HL-60/S4 treated with retinoic acid at 250 ng/mL for 4 days and 3 days (cell line): Measurements from ENCODE around the gene ORAI2.
"Not testable (repeated sequence)": the region's sequence is repeated elsewhere in the genome, so short reads cannot be mapped to it uniquely, and the experiment has no call there.

Experiments used
- in situ Hi-C: fragments of 300-500 bp; cut with MboI; formaldehyde crosslinking; loops from 2 replicates; pipeline ENCODE4 v1.7.0; 2022; ENCODE audit warnings: low sequenced_read_pairs

ORAI2 gene

GRCh38 chr7:102433219-102434038, at the start of gene ORAI2:
Gene ORAI2 (plus strand): TSS chr7:102433575. CDS start chr7:102438957, 5,382 bp downstream.
- in situ Hi-C loops: no loop called here

- in situ Hi-C loops: loop anchor here (25.0 kb wide), 1 partner anchor 850 kb away; no protein-coding TSS in a partner anchor
These were observed 46.3 kb upstream of the ORAI2 start for GRCh38 chr7:102387064-102387463.

DNA sequence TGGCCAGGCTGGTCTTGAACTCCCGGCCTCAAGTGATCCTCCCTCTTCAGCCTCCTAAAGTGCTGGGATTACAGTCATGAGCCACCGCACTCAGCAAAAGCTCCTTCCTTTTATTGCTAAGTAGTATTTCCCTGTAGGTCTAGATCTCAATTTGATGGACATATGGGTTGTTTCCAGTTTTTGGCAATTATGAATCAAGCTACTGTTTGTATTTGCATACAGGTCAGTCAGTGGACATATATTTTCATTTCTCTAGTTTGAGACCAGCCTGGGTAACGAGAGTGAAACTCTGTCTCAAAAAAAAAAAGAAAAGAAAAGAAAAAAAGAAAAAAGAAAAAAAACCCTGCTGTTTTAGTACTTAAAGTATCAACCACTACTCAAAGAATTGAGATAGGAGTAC, 43.6 kb upstream of the ORAI2 start:
- in situ Hi-C loops: loop anchor here (5.0 to 25.0 kb wide), 2 partner anchors 108 to 853 kb away; no protein-coding TSS in a partner anchor

DNA sequence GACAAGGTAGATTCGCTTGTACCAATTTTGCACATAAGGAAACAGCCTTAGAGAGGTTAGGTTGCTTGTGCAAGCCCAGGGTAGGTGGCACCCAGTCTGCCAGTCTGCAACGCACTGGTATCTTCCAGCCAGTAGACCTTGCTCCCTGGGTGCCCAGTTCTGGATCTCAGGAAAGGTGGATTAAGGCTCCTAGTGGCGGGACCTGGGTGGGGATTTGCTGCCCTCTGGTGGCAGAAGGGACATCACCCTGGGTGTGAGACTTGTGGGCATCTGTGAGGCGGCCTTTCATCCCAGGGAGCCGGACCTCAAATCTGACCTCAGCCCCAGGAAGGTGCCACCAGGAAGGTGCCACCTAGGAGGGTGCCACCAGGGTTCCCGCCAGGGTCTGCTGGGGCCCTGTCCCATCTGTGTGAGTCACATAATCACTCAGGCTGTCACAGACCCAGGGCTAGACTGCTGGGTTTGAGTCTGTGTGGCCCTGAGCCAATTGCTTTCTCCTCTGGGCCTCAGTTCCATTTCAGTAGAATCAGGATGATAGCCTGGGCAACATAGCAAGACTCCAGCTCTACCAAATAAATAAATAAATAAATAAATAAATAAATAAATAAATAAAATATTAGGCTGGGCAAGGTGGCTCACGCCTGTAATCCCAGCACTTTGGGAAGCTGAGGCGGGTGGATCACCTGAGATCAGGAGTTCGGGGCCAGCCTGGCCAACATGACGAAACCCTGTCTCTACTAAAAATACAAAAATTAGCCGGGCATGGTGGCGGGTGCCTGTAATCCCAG, 42.5 kb upstream of the ORAI2 start:
- in situ Hi-C loops: loop anchor here (5.0 to 25.0 kb wide), 2 partner anchors 109 to 854 kb away; no protein-coding TSS in a partner anchor

DNA sequence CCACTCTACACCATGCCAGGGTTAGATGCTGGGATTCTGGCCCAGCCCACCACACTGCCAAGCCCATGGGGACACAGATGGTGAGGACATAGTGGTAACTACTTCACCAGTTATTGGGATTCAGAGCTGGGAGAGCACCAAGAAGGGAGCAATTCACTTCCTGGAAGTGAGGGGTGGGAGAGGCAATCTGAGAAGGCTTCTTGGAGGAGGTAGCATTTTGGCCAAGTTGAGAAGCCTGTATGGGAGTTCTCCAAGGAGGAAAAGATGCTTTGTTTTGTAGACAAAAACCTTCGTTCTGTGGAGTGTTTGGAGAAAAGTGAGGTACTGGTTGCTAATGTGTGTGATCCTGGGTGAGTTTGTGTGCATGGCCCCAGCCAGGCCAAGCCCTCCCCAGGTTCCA, 41.0 kb upstream of the ORAI2 start:
- in situ Hi-C loops: loop anchor here (5.0 to 25.0 kb wide), 2 partner anchors 110 to 855 kb away; no protein-coding TSS in a partner anchor

DNA sequence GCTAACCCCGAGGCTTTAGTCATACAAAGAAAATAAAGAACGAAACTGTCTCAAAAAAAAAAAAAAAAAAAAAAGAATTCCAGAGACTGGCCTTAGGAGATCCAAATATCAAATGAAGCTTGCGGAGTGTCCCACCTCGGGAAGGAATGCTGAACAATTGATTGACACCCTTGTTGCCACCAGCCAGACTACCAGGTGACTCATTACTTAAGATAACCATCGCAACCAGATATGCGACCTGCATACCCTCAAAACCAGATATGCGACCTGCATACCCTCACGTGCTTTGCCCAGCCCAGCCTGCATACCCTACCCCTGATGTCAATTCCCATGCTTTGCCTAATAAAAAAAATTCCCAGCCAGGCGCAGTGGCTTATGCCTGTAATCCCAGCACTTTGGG, 39.9 kb upstream of the ORAI2 start:
- in situ Hi-C loops: loop anchor here (5.0 to 25.0 kb wide), 2 partner anchors 111 to 856 kb away; no protein-coding TSS in a partner anchor

DNA sequence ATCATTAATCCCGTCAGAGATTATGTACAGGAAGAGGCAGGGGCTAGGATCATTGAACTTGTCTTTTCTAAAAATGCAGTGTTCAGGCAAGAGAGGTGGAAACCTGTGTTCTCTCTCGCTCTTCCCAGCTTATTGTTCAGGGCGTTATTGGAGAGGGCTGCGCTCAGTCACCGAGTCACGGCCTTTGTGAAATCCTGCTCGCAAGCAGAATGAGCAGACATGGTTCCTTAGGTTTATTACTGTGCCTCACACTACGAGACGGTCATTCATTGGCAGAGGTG, 37.8 kb upstream of the ORAI2 start:
- in situ Hi-C loops: loop anchor here (25.0 kb wide), 1 partner anchor 858 kb away; no protein-coding TSS in a partner anchor

- in situ Hi-C loops: loop anchor here (25.0 kb wide), 1 partner anchor 859 kb away; no protein-coding TSS in a partner anchor
These were observed 37.3 kb upstream of the ORAI2 start, which contains the start of gene PRKRIP1 for GRCh38 chr7:102395873-102396709. Gene PRKRIP1 (plus strand): TSS chr7:102396363. CDS start chr7:102396412, 49 bp downstream.

DNA sequence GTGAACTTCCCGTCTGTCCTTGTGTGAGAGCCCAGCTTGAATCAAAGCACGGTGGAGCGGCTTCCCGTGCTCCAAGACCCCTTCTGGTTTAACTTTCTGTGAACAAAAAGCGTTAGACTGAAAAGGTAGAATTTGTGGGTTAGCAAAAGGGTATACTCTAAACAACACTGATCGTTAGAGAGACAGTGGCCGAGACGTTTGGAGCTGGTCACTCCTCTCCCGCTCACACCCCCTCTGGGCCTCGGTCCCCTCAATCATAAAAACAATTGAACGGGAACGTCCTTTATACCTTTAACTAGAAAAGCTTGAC, 36.7 kb upstream of the ORAI2 start:
- in situ Hi-C loops: loop anchor here (25.0 kb wide), 1 partner anchor 859 kb away; no protein-coding TSS in a partner anchor

DNA sequence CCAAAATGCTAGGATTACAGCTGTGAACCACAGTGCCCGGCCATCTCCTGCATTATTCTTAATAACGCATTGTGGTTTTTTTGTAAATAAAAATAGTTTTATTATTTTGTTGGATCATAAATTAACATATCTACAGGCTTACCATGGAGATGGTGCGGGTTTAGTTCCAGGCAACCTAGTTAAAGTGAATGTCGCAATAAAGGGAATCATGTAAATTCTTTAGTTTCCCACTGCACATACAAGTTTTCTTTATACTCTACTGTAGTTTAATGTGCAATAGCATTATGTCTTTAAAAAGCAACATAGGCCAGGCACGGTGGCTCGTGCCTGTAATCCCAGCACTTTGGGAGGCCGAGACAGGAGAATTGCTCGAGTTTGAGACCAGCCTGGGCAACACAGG, 34.8 kb upstream of the ORAI2 start:
- in situ Hi-C loops: loop anchor here (25.0 kb wide), 1 partner anchor 861 kb away; no protein-coding TSS in a partner anchor

DNA sequence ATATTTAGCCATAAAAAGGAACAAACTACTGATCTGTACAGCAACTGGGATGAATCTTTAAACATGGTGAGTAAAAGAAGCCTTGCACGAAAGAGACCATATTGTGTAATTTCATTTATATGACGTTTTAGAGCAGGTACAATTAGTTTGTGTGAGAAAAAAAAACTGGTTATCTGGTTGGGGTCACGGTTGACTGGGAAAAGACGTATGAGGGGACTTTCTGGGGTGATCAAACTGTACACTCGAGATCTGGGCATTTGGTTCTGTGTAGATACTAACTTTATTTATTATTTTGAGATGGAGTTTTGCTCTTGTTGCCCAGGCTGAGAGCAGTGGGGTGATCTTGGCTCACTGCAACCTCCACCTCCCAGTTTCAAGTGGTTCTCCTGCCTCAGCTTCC, 33.0 kb upstream of the ORAI2 start:
- in situ Hi-C loops: no loop called here

DNA sequence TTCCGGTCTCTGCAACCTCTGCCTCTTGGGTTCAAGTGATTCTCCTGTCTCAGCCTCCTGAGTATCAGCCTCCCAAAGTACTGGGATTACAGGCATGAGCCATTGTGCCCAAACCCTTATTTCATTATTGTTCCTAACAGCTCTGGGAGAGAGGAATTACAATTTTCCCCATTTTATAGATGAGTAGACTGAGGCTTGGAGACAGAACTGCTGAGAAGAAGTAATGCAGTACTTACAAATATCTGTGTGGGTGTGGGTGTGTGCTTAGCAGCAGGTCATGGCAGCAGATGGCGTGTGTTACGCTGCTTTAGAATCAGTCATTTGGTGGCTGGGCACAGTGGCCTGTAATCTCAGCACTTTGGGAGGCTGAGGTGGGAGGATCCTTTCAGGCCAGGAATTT, 29.8 kb upstream of the ORAI2 start:
- in situ Hi-C loops: no loop called here

DNA sequence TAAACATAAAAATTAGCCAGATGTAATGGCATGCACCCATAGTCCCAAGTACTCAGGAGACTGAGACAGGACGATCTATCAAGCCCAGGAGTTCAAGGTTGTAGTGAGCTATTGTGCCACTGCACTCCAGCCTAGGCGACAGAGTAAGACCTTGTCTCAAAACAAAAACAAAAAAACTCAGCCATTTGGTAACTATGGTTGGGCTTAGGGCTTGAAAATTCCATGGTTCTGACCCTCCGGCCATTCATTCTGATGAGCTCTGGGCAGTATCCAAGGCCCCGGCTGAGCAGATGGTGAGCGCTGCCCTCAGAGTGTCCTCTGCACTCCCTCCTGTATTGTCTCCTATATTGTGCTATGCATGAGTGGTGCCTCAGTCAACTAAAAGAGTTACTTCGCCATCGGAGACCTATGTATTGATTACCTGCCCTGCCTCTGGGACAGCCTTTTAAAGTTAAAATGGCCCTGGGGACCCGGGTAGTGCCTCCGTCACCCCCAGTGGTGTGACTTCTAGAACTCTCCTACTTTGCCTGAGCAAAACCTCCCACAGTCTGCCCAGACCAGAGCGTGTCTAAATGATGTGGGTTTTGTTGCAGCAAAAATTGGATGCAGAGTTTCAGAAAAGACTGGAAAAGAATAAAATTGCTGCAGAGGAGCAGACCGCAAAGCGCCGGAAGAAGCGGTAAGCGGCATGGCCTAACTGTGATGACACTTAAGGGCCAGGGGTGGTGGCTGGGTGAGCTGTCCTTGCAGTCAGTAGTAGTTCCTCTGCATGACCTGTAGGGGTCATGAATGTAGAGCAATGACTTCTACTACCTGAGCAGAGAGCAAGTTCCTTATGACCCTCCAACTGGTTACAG, 29.1 kb upstream of the ORAI2 start:
- in situ Hi-C loops: no loop called here

GRCh38 chr7:102404862-102405188, 28.6 kb upstream of the ORAI2 start:
- in situ Hi-C loops: not testable (repeated sequence)

DNA sequence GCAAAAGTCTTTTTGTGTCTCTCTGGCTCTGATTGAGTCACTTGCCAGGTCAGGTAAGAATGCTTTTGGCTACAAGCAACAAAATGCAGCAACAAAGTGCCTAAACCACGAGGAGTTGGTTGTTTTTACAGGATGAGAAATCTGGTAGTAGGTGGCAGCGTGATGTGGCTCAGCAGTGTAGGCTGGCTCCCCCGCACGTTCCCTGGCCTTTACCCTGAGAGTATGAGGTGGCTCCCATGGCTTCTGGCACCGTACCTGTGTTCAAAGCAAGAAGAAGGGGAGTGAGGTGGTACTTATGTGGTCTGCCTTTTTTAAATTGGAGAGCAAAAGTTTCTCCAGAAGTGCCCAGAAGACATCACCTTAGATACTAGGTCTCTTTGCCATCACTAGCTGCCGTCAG, 25.5 kb upstream of the ORAI2 start:
- in situ Hi-C loops: no loop called here

DNA sequence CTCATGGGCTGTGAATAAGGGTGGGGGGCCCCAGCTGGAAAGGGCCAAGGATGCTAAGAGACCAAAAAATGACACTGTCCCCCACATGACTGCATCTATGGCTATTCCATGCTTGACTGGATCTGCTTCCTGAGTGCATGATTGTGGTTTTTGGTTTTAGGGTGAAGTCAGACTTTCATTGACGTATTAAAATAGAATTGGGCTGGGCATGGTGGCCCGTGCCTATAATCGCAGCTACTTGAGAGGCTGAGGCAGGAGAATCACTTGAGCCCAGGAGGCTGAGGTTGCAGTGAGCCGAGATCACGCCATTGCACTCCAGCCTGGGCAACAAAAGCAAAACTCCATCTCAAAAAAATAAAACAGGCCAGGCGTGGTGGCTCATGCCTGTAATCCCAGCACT, 24.8 kb upstream of the ORAI2 start:
- in situ Hi-C loops: not testable (repeated sequence)

GRCh38 chr7:102409340-102409739, 24.0 kb upstream of the ORAI2 start:
- in situ Hi-C loops: no loop called here

DNA sequence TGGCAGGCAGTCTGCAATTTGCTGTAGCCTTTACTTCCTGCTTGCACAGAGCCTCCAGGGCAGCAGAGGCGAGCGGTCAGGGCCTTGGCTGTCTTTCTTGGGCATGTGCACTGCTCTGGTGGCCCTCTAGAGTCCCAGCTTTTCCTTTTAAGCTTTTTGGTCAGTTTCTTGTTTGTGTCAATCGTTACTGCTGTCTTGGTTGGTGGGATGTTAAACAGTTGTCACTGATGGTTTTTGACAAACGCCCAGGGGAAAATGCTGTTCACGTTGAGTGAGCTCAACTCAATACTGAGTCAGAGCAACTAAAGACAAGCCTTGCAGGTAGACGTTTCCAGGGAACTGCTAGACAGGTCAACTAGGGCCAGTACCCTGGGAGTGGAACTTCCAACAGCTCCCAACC, 23.3 kb upstream of the ORAI2 start:
- in situ Hi-C loops: no loop called here

- in situ Hi-C loops: no loop called here
These were observed 22.5 kb upstream of the ORAI2 start for GRCh38 chr7:102410918-102411317.

DNA sequence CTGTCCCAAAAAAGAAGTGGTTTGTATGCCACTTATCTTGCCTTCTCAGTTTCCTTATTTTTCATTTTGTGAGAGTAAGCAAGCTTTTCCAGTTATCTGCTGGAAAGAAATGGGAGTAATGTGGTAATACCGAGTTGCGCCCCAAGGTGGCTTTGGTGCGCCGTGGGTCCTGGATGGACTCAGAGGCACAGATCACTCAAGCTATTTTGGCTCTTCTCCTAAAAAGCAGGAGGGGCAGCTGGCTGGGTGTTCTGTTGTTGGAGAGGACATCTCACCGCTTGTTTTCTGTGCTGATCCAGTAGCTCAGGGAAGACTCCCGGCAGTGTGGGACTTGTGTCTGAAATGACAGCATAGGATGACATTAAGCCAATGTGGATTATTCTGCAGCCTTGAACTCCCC, 20.8 kb upstream of the ORAI2 start:
- in situ Hi-C loops: no loop called here
